Fibroblast of lung (primary cell): ENCODE measurements around the gene WNT3A. TPM values are rescaled to one million over a fixed set of nuclear protein-coding genes. Genes with fewer than 3 reads are reported as not detected.

ENCODE experiments used
- DNase-seq, 2 donors: peaks; one replicate each; pipeline versions ENCODE4 v3.0.0 to v3.0.0-alpha.2; 2010; ENCODE audit warnings: low read depth in 2 of 2
- H2AFZ ChIP-seq: 2 replicates; pipeline ENCODE4 v1.5.1; 2012; ENCODE audit warnings: low read length, control low read depth, inconsistent platforms
- H3K27ac ChIP-seq: 2 replicates; pipeline ENCODE4 v1.5.1; 2011; ENCODE audit warnings: low read length, control low read depth; ENCODE audit not compliant: insufficient read depth
- H3K27me3 ChIP-seq: 2 replicates; pipeline ENCODE4 v1.5.1; 2011; ENCODE audit warnings: mild to moderate bottlenecking, low read length; ENCODE audit not compliant: control insufficient read depth, insufficient read depth
- H3K36me3 ChIP-seq: 2 replicates; pipeline ENCODE4 v1.5.1; 2011; ENCODE audit warnings: low read length; ENCODE audit not compliant: control insufficient read depth, insufficient read depth
- H3K4me1 ChIP-seq: 2 replicates; pipeline ENCODE4 v1.5.1; 2011; ENCODE audit warnings: low read length; ENCODE audit not compliant: control insufficient read depth, insufficient read depth; ENCODE audit errors: extremely low read depth
- H3K4me2 ChIP-seq: 2 replicates; pipeline ENCODE4 v1.5.1; 2011; ENCODE audit warnings: low read length, control low read depth; ENCODE audit not compliant: insufficient read depth; ENCODE audit errors: extremely low read depth
- H3K4me3 ChIP-seq, 4 experiments: fragments of 200-600 bp in 1 of 4; sonication (generic) in 1 of 4; replicated peaks in 1 of 4; 2 replicates each; pipeline ENCODE4 v1.5.1; 2011 to 2016; ENCODE audit warnings: low read length in 4 of 4, low read depth in 3 of 4, mild to moderate bottlenecking in 3 of 4, control low read depth in 2 of 4, inconsistent platforms in 1 of 4, mixed read lengths in 1 of 4; ENCODE audit not compliant: insufficient read depth in 1 of 4; ENCODE audit errors: control extremely low read depth in 1 of 4
- H3K79me2 ChIP-seq: 2 replicates; pipeline ENCODE4 v1.5.1; 2012; ENCODE audit warnings: mild to moderate bottlenecking, low read length, inconsistent platforms; ENCODE audit not compliant: control insufficient read depth, insufficient read depth
- H3K9ac ChIP-seq: 2 replicates; pipeline ENCODE4 v1.5.1; 2011; ENCODE audit warnings: mild to moderate bottlenecking, low read length, control low read depth; ENCODE audit not compliant: insufficient read depth
- H3K9me3 ChIP-seq: 2 replicates; pipeline ENCODE4 v1.5.1; 2012; ENCODE audit warnings: low read depth, low read length; ENCODE audit not compliant: control insufficient read depth, insufficient read depth
- H4K20me1 ChIP-seq: 2 replicates; pipeline ENCODE4 v1.5.1; 2011; ENCODE audit warnings: low read length; ENCODE audit not compliant: control insufficient read depth, insufficient read depth; ENCODE audit errors: extremely low read depth
- CTCF ChIP-seq, 2 donors: IDR thresholded peaks in 1 of 2; conservative IDR thresholded peaks in 1 of 2; 1 replicate in 1 of 2; 2 replicates in 1 of 2; pipeline ENCODE4 v1.5.1; 2011 to 2012; ENCODE audit warnings: low read length in 2 of 2, control low read depth in 1 of 2, inconsistent platforms in 1 of 2, low read depth in 1 of 2, mild to moderate bottlenecking in 1 of 2
- EZH2 ChIP-seq: IDR thresholded peaks from 2 replicates; pipeline ENCODE4 v1.5.1; 2012; ENCODE audit warnings: low read length, control low read depth, mild to moderate bottlenecking; ENCODE audit errors: missing control alignments
- polyA plus RNA-seq, 2 donors: library from polyadenylated mRNA; depleted of rRNA in 1 of 2; stranded (reverse) in 1 of 2; unstranded in 1 of 2; fragments of >200 nt; gene quantifications; 2 replicates each; pipeline ENCODE4 v1.2.1, GENCODE V29; 2011 to 2012; ENCODE audit warnings: missing spikeins in 1 of 2
- total RNA-seq: library from RNA; depleted of rRNA; stranded (reverse); fragments of >200 nt; gene quantifications from 2 replicates; pipeline ENCODE4 v1.2.1, GENCODE V29; 2014

Gene WNT3A
- total and polyA plus RNA-seq, 2 donors (not counting 1 experiment from before 2014, with no cell fraction given): not detected

DNA sequence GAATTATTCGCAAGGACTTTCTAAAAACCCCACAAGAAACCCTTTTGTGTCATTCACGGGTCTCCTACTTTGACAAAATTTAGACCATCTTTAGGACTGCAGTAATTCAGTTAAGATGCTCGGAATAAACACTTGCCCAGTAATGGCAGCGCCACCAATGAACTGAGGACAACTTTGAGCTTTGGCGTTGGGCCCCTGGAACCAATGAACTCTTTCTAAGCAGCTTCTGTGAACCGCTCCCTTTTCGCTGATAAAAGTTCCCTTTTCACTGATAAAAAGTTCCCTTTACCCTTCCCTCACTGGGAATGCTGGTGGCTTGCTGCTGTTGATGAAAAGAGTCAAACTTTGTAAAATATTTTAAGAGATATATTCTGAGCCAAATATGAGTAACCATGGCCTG lies 103.8 kb downstream of the WNT3A start:
- H3K79me2 ChIP-seq: peaks cover 13% of the 10 kb centered on the region
- H3K36me3 ChIP-seq: peaks cover 7% of the 10 kb centered on the region
- no peaks in the 10 kb centered on the region for H3K27me3 ChIP-seq
- no peaks in the 10 kb centered on the region for H3K4me1 ChIP-seq
- H3K9ac ChIP-seq: no peak overlapping the region
- no peak overlapping the region for H3K4me2 ChIP-seq
- no peak overlapping the region for H2AFZ ChIP-seq
- H3K27ac ChIP-seq: no peak overlapping the region
- no peaks in the 10 kb centered on the region for H3K9me3 ChIP-seq
- no peak for DNase-seq
- H3K4me3 ChIP-seq: peak overlapping the region in 1 of 4 experiments; percentile 98
- H4K20me1 ChIP-seq: no peaks in the 10 kb centered on the region
- TF ChIP-seq CTCF (conservative IDR thresholded peaks at IDR 0.05 in 1 of 2, IDR thresholded peaks at IDR 0.05 in 1 of 2; ENCODE audit: low read depth in 1 of 2, low read length in 2 of 2): no peak
- TF ChIP-seq EZH2: no peak

Other genes with a start within 250 kb of the WNT3A start
- gene PRSS38, start 191.3 kb upstream of the WNT3A start, total RNA-seq: not detected in 2 replicates
- gene PRSS38, start 191.3 kb upstream of the WNT3A start, polyA plus RNA-seq: not detected in 2 replicates
- 1.0 and 5.3 TPM in 2 replicates for gene WNT9A, start 59.1 kb upstream of the WNT3A start, total RNA-seq
- 1.0 and 2.7 TPM in 2 replicates for gene WNT9A, start 59.1 kb upstream of the WNT3A start, polyA plus RNA-seq
- gene ARF1, start 75.7 kb downstream of the WNT3A start, total RNA-seq: 195 and 261 TPM in 2 replicates
- 546 and 642 TPM in 2 replicates for gene ARF1, start 75.7 kb downstream of the WNT3A start, polyA plus RNA-seq
- gene C1orf35, start 96.3 kb downstream of the WNT3A start, total RNA-seq: 7.6 and 8.0 TPM in 2 replicates
- 4.8 and 7.0 TPM in 2 replicates for gene C1orf35, start 96.3 kb downstream of the WNT3A start, polyA plus RNA-seq
- gene MRPL55, start 102.3 kb downstream of the WNT3A start, total RNA-seq: 51.7 and 61.6 TPM in 2 replicates
- 39.5 and 41.0 TPM in 2 replicates for gene MRPL55, start 102.3 kb downstream of the WNT3A start, polyA plus RNA-seq
- 325 and 479 TPM in 2 replicates for gene GUK1, start 133.3 kb downstream of the WNT3A start, total RNA-seq
- gene GUK1, start 133.3 kb downstream of the WNT3A start, polyA plus RNA-seq: 217 and 286 TPM in 2 replicates
- gene GJC2, start 142.9 kb downstream of the WNT3A start, total RNA-seq: 6.7 and 13.4 TPM in 2 replicates
- 1.3 and 1.4 TPM in 2 replicates for gene GJC2, start 142.9 kb downstream of the WNT3A start, polyA plus RNA-seq
- 3.6 and 3.8 TPM in 2 replicates for gene IBA57, start 158.8 kb downstream of the WNT3A start, total RNA-seq
- 1.3 and 1.4 TPM in 2 replicates for gene IBA57, start 158.8 kb downstream of the WNT3A start, polyA plus RNA-seq
- 14.4 and 16.8 TPM in 2 replicates for gene OBSCN, start 201.0 kb downstream of the WNT3A start, total RNA-seq
- gene OBSCN, start 201.0 kb downstream of the WNT3A start, polyA plus RNA-seq: 0.78 and 0.87 TPM in 2 replicates